GM19328 (cell line): Measurements from ENCODE around the gene RAMP3.
"Not testable (repeated sequence)": the region's sequence is repeated elsewhere in the genome, so short reads cannot be mapped to it uniquely, and the experiment has no call there.

Experiments
- ATAC-seq: cut with Tn5 transposase; IDR thresholded peaks from one replicate; pipeline ENCODE4 v1.9.1; 2021; ENCODE audit warnings: mild to moderate bottlenecking, moderate library complexity; ENCODE audit not compliant: unreplicated experiment

The RAMP3 gene

GRCh38 chr7:45156516-45157272, 897 bp upstream of the RAMP3 start:
- no peak for ATAC-seq

GRCh38 chr7:45157286-45157652, 322 bp upstream of the RAMP3 start:
- no peak for ATAC-seq

- ATAC-seq, result no peak
Observed at GRCh38 chr7:45158471-45158870, 880 bp downstream of the RAMP3 start.

- no peak for ATAC-seq
Observed at GRCh38 chr7:45159296-45159695, 1.7 kb downstream of the RAMP3 start.

GRCh38 chr7:45160417-45160881, 2.9 kb downstream of the RAMP3 start:
- no peak for ATAC-seq

- no peak for ATAC-seq
Observed at GRCh38 chr7:45161138-45161537, 3.5 kb downstream of the RAMP3 start.

GRCh38 chr7:45161842-45162241, 4.3 kb downstream of the RAMP3 start:
- no peak for ATAC-seq

- no peak for ATAC-seq
Observed at GRCh38 chr7:45162311-45162845, 4.8 kb downstream of the RAMP3 start.

- no peak for ATAC-seq
Observed at GRCh38 chr7:45162943-45163691, 5.5 kb downstream of the RAMP3 start.

- no peak for ATAC-seq
Observed at GRCh38 chr7:45163692-45164052, 6.1 kb downstream of the RAMP3 start.

GRCh38 chr7:45164271-45164670, 6.7 kb downstream of the RAMP3 start:
- ATAC-seq, result not testable (repeated sequence)

- no peak for ATAC-seq
Observed at GRCh38 chr7:45165857-45166256, 8.3 kb downstream of the RAMP3 start.

- no peak for ATAC-seq
Observed at GRCh38 chr7:45171946-45172345, 14.4 kb downstream of the RAMP3 start.

GRCh38 chr7:45173596-45174327, 16.2 kb downstream of the RAMP3 start:
- ATAC-seq, result no peak

GRCh38 chr7:45174328-45174610, 16.7 kb downstream of the RAMP3 start:
- no peak for ATAC-seq

GRCh38 chr7:45174966-45175765, 17.6 kb downstream of the RAMP3 start:
- ATAC-seq, result no peak

- ATAC-seq, result no peak
Observed at GRCh38 chr7:45176091-45176490, 18.5 kb downstream of the RAMP3 start.

GRCh38 chr7:45176886-45177731, 19.5 kb downstream of the RAMP3 start:
- ATAC-seq, result no peak

- no peak for ATAC-seq
Observed at GRCh38 chr7:45177801-45178200, 20.2 kb downstream of the RAMP3 start.
